HEK293 (cell line): ENCODE measurements around the gene EIF1.

Experiments
- GLIS1 ChIP-seq: fragments of 450-650 bp; formaldehyde crosslinking; IDR thresholded peaks from 2 replicates; pipeline ENCODE4 v1.5.1; 2016; ENCODE audit warnings: missing biosample characterization, missing genetic modification characterization
- GLIS2 ChIP-seq: fragments of 450-650 bp; formaldehyde crosslinking; IDR thresholded peaks from 2 replicates; pipeline ENCODE4 v1.5.1; 2016; ENCODE audit warnings: missing biosample characterization, missing genetic modification characterization
- HOXD13 ChIP-seq: sonication (generic); formaldehyde crosslinking; IDR thresholded peaks from 2 replicates; pipeline ENCODE4 v1.8.0; 2022; ENCODE audit warnings: missing genetic modification reagents, borderline replicate concordance
- IKZF3 ChIP-seq: fragments of 450-650 bp; IDR thresholded peaks from 2 replicates; pipeline ENCODE4 v1.5.0; 2018; ENCODE audit warnings: missing biosample characterization, mild to moderate bottlenecking, missing genetic modification characterization, moderate library complexity
- KLF16 ChIP-seq: fragments of 450-650 bp; formaldehyde crosslinking; IDR thresholded peaks from 2 replicates; pipeline ENCODE4 v1.5.1; 2017; ENCODE audit warnings: missing biosample characterization, missing genetic modification characterization
- KLF8 ChIP-seq: fragments of 450-650 bp; formaldehyde crosslinking; IDR thresholded peaks from 2 replicates; pipeline ENCODE4 v1.5.1; 2016; ENCODE audit warnings: missing biosample characterization, missing genetic modification characterization
- MZF1 ChIP-seq: fragments of 450-650 bp; formaldehyde crosslinking; IDR thresholded peaks from 2 replicates; pipeline ENCODE4 v1.5.1; 2017; ENCODE audit warnings: missing biosample characterization, missing genetic modification characterization, borderline replicate concordance
- PRDM4 ChIP-seq: fragments of 450-650 bp; formaldehyde crosslinking; IDR thresholded peaks from 2 replicates; pipeline ENCODE4 v1.5.1; 2017; ENCODE audit warnings: missing biosample characterization, missing genetic modification characterization
- RBAK ChIP-seq: fragments of 450-650 bp; formaldehyde crosslinking; IDR thresholded peaks from 2 replicates; pipeline ENCODE4 v1.5.1; 2016; ENCODE audit warnings: missing biosample characterization, missing genetic modification characterization
- SP2 ChIP-seq: fragments of 450-650 bp; formaldehyde crosslinking; IDR thresholded peaks from 2 replicates; pipeline ENCODE4 v1.5.1; 2016; ENCODE audit warnings: missing biosample characterization, missing genetic modification characterization
- ZBTB1 ChIP-seq: fragments of 450-650 bp; formaldehyde crosslinking; IDR thresholded peaks from 2 replicates; pipeline ENCODE4 v1.5.1; 2016; ENCODE audit warnings: missing biosample characterization, missing genetic modification characterization
- ZBTB17 ChIP-seq: fragments of 450-650 bp; formaldehyde crosslinking; IDR thresholded peaks from 2 replicates; pipeline ENCODE4 v1.5.1; 2016; ENCODE audit warnings: missing biosample characterization, missing genetic modification characterization
- ZBTB7A ChIP-seq: fragments of 450-650 bp; formaldehyde crosslinking; IDR thresholded peaks from 2 replicates; pipeline ENCODE4 v1.5.1; 2016; ENCODE audit warnings: low read depth, missing biosample characterization, missing genetic modification characterization
- ZBTB8A ChIP-seq: fragments of 450-650 bp; formaldehyde crosslinking; IDR thresholded peaks from 2 replicates; pipeline ENCODE4 v1.5.1; 2016; ENCODE audit warnings: missing biosample characterization, missing genetic modification characterization
- ZFHX2 ChIP-seq: fragments of 450-650 bp; formaldehyde crosslinking; conservative IDR thresholded peaks from 2 replicates; pipeline ENCODE4 v1.5.1; 2016; ENCODE audit warnings: missing biosample characterization, missing genetic modification characterization
- ZNF112 ChIP-seq: fragments of 450-650 bp; formaldehyde crosslinking; IDR thresholded peaks from 2 replicates; pipeline ENCODE4 v1.5.0; 2017; ENCODE audit warnings: missing biosample characterization, missing genetic modification characterization
- ZNF26 ChIP-seq: fragments of 450-650 bp; formaldehyde crosslinking; IDR thresholded peaks from 2 replicates; pipeline ENCODE4 v1.5.1; 2016; ENCODE audit warnings: missing biosample characterization, missing genetic modification characterization
- ZNF350 ChIP-seq: fragments of 450-650 bp; formaldehyde crosslinking; IDR thresholded peaks from 2 replicates; pipeline ENCODE4 v1.5.0; 2017; ENCODE audit warnings: missing biosample characterization, mild to moderate bottlenecking, missing genetic modification characterization
- ZNF37A ChIP-seq: fragments of 450-650 bp; IDR thresholded peaks from 2 replicates; pipeline ENCODE4 v1.5.1; 2018; ENCODE audit warnings: missing biosample characterization, missing genetic modification characterization
- ZNF426 ChIP-seq: fragments of 450-650 bp; formaldehyde crosslinking; IDR thresholded peaks from 2 replicates; pipeline ENCODE4 v1.5.1; 2017; ENCODE audit warnings: missing biosample characterization, missing genetic modification characterization, mild to moderate bottlenecking, inconsistent platforms, moderate library complexity
- ZNF501 ChIP-seq: fragments of 450-650 bp; formaldehyde crosslinking; IDR thresholded peaks from 2 replicates; pipeline ENCODE4 v1.5.1; 2016; ENCODE audit warnings: missing biosample characterization, missing genetic modification characterization
- ZNF600 ChIP-seq: fragments of 450-650 bp; formaldehyde crosslinking; IDR thresholded peaks from 2 replicates; pipeline ENCODE4 v1.5.1; 2016; ENCODE audit warnings: missing biosample characterization, missing genetic modification characterization
- ZNF624 ChIP-seq: fragments of 450-650 bp; formaldehyde crosslinking; IDR thresholded peaks from 2 replicates; pipeline ENCODE4 v1.5.1; 2017; ENCODE audit warnings: missing biosample characterization, missing genetic modification characterization
- ZNF629 ChIP-seq: fragments of 450-650 bp; formaldehyde crosslinking; IDR thresholded peaks from 2 replicates; pipeline ENCODE4 v1.5.1; 2017; ENCODE audit warnings: missing biosample characterization, missing genetic modification characterization
- ZNF658 ChIP-seq: fragments of 450-650 bp; formaldehyde crosslinking; IDR thresholded peaks from 2 replicates; pipeline ENCODE4; 2016; ENCODE audit warnings: missing biosample characterization, missing genetic modification characterization
- ZNF664 ChIP-seq: fragments of 450-650 bp; formaldehyde crosslinking; IDR thresholded peaks from 2 replicates; pipeline ENCODE4 v1.5.1; 2016; ENCODE audit warnings: missing biosample characterization, missing genetic modification characterization
- ZNF692 ChIP-seq: fragments of 450-650 bp; formaldehyde crosslinking; IDR thresholded peaks from 2 replicates; pipeline ENCODE4 v1.5.1; 2016; ENCODE audit warnings: missing biosample characterization, missing genetic modification characterization
- ZNF707 ChIP-seq: fragments of 450-650 bp; formaldehyde crosslinking; IDR thresholded peaks from 2 replicates; pipeline ENCODE4 v1.5.1; 2016; ENCODE audit warnings: missing biosample characterization, missing genetic modification characterization
- ZNF76 ChIP-seq: fragments of 450-650 bp; formaldehyde crosslinking; IDR thresholded peaks from 2 replicates; pipeline ENCODE4; 2016; ENCODE audit warnings: low read depth, missing biosample characterization, missing genetic modification characterization, borderline replicate concordance
- ZNF791 ChIP-seq: fragments of 450-650 bp; formaldehyde crosslinking; IDR thresholded peaks from 2 replicates; pipeline ENCODE4 v1.5.1; 2016; ENCODE audit warnings: missing biosample characterization, missing genetic modification characterization
- ZSCAN23 ChIP-seq: fragments of 450-650 bp; formaldehyde crosslinking; IDR thresholded peaks from 2 replicates; pipeline ENCODE4 v1.5.1; 2016; ENCODE audit warnings: missing biosample characterization, missing genetic modification characterization
- ZSCAN30 ChIP-seq: fragments of 450-650 bp; IDR thresholded peaks from 2 replicates; pipeline ENCODE4 v1.5.1; 2018; ENCODE audit warnings: missing biosample characterization, mild to moderate bottlenecking, missing genetic modification characterization, moderate library complexity
- TF ChIP-seq, protein P1 (sequence below): fragments of 450-650 bp; formaldehyde crosslinking; optimal IDR thresholded peaks from 2 replicates; pipeline ENCODE3; 2016; ENCODE audit warnings: missing biosample characterization, mild to moderate bottlenecking, missing genetic modification characterization
- TF ChIP-seq, protein P2 (sequence below): fragments of 450-650 bp; formaldehyde crosslinking; IDR thresholded peaks from 2 replicates; pipeline ENCODE4 v1.5.1; 2017; ENCODE audit warnings: missing biosample characterization, missing genetic modification characterization

The EIF1 gene

GRCh38 chr17:41665566-41666236 is 23.0 kb upstream of the EIF1 start (continued):
- TF ChIP-seq ZNF37A = no peak
- peak; percentile 33; the same call in 1 of the 2 replicates for TF ChIP-seq ZNF76 (tag by site-specific recombination)
- no peak for TF ChIP-seq SP2 (tag by site-specific recombination)
- TF ChIP-seq ZNF707 (tag by site-specific recombination) = no peak
- TF ChIP-seq IKZF3 = no peak
- no peak for TF ChIP-seq ZBTB7A (tag by site-specific recombination)
- no peak for TF ChIP-seq ZSCAN23 (tag by site-specific recombination)
- 0 out of 2 replicates have a peak, but pooled peaks have one; percentile 39 for TF ChIP-seq ZSCAN30 (tag by site-specific recombination)
- peak; percentile 36; the same call in 1 of the 2 replicates for TF ChIP-seq ZBTB8A (tag by site-specific recombination)
- no peak for TF ChIP-seq ZNF624
- TF ChIP-seq RBAK (tag by site-specific recombination) = no peak
- peak; percentile 84 for TF ChIP-seq GLIS1 (tag by site-specific recombination)
- peak; percentile 70; the same call in 1 of the 2 replicates for TF ChIP-seq KLF8 (tag by site-specific recombination)
- TF ChIP-seq ZNF791 (tag by site-specific recombination) = no peak
- peak; percentile 25; the same call in 1 of the 2 replicates for TF ChIP-seq ZNF629 (tag by site-specific recombination)
- TF ChIP-seq ZNF692 (tag by site-specific recombination) = 0 out of 2 replicates have a peak, but pooled peaks have one; percentile 56
- TF ChIP-seq, protein P1, sequence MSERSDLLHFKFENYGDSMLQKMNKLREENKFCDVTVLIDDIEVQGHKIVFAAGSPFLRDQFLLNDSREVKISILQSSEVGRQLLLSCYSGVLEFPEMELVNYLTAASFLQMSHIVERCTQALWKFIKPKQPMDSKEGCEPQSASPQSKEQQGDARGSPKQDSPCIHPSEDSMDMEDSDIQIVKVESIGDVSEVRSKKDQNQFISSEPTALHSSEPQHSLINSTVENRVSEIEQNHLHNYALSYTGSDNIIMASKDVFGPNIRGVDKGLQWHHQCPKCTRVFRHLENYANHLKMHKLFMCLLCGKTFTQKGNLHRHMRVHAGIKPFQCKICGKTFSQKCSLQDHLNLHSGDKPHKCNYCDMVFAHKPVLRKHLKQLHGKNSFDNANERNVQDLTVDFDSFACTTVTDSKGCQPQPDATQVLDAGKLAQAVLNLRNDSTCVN (tag by site-specific recombination) = peak; percentile 87
- TF ChIP-seq ZBTB17 (tag by site-specific recombination) = peak; percentile 57; the same call in 1 of the 2 replicates
- TF ChIP-seq ZFHX2 = peak; percentile 28; the same call in 1 of the 2 replicates
- TF ChIP-seq PRDM4 (tag by site-specific recombination) = no peak
- peak; percentile 86 for TF ChIP-seq ZNF600
- no peak for TF ChIP-seq KLF16 (tag by site-specific recombination)
- TF ChIP-seq ZNF112 (tag by site-specific recombination) = no peak
- TF ChIP-seq ZNF26 = no peak
- TF ChIP-seq ZBTB1 = no peak
- peak; percentile 86 for TF ChIP-seq GLIS2 (tag by site-specific recombination)
- TF ChIP-seq HOXD13 = no peak
- TF ChIP-seq MZF1 = no peak
- TF ChIP-seq ZNF350 (tag by site-specific recombination) = no peak
- no peak; the same call in 1 of the 2 replicates for TF ChIP-seq ZNF501
- TF ChIP-seq ZNF426 (tag by site-specific recombination) = no peak
- no peak for TF ChIP-seq ZNF658
- TF ChIP-seq ZNF664 (tag by site-specific recombination) = no peak
- TF ChIP-seq, protein P2, sequence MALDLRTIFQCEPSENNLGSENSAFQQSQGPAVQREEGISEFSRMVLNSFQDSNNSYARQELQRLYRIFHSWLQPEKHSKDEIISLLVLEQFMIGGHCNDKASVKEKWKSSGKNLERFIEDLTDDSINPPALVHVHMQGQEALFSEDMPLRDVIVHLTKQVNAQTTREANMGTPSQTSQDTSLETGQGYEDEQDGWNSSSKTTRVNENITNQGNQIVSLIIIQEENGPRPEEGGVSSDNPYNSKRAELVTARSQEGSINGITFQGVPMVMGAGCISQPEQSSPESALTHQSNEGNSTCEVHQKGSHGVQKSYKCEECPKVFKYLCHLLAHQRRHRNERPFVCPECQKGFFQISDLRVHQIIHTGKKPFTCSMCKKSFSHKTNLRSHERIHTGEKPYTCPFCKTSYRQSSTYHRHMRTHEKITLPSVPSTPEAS (tag by site-specific recombination) = no peak
